ENCODE data around the gene PRSS36. TPM values are rescaled to one million over a fixed set of nuclear protein-coding genes. Genes with fewer than 3 reads are reported as not detected.

The PRSS36 gene
- total RNA-seq, 1 experiment from 2014 or later, result 1.3 TPM

DNA sequence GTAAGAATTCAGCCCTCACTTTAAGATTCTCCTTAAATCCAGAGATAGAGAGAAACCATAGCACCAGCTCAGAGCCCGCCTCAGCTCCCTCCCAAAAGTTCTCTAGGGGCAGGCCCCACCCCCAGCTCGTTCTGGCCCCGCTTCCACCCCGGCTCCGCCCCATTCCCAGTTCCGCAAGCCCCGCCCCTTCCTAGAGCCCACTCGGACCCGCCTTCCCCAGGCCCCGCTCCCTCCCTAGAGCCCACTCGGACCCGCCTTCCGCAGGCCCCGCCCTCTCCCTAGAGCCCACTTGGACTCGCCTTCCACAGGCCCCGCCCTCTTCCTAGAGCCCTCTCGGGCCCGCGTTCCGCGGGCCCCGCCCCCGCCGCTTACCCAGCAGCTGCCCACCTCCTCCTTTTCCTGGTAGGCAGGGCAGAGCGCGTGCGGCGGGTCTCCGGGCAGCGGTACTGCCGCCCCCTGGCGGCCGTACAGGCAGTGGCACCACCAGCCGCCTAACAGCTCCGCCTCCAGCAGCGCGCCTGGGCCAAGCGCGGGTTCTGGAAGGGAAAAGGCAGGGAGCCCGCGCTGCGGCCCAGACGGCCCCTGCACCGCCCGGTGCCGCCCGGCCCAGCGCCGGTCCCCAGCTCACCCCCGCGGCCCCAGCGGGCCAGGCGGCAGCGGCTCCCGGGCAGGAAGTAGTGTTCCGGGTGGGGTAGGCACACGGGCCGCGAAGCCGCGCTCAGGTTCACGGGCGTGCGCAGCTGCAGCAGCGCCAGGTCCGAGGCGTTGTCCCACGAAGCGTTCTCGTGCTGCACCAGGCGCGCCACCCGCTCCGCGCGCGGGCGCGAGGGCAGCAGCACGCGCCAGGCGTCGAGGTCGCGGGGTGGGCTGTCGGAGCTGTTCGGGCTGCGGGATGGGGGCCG, 7.5 kb downstream of the PRSS36 start (continued):
- TF ChIP-seq ZNF219 (CRISPR knock-in tag; IDR thresholded peaks at IDR 0.05; ENCODE audit: borderline replicate concordance) (0 out of 2 replicates have a peak, but pooled peaks have one; percentile 79), FOXK1 (CRISPR knock-in tag; IDR thresholded peaks at IDR 0.05) (peak; percentile 86; the same call in 1 of the 2 replicates), ZBTB21 (CRISPR knock-in tag; IDR thresholded peaks at IDR 0.05; ENCODE audit: borderline replicate concordance) (peak; percentile 46; the same call in 1 of the 2 replicates), PRDM15 (CRISPR knock-in tag; IDR thresholded peaks at IDR 0.05) (peak; percentile 69), ZNF138 (CRISPR knock-in tag; conservative IDR thresholded peaks at IDR 0.05) (no peak; the same call in 1 of the 2 replicates), HMGXB4 (CRISPR knock-in tag; IDR thresholded peaks at IDR 0.05) (peak; percentile 65), AR (CRISPR knock-in tag; IDR thresholded peaks at IDR 0.05) (no peak), ATF3 (CRISPR knock-in tag; conservative IDR thresholded peaks at IDR 0.05) (no peak), NR1H2 (CRISPR knock-in tag; IDR thresholded peaks at IDR 0.05) (no peak), CBFB (CRISPR knock-in tag; IDR thresholded peaks at IDR 0.05; ENCODE audit: low read depth) (no peak), FOXP1 (CRISPR knock-in tag; IDR thresholded peaks at IDR 0.05; ENCODE audit: borderline replicate concordance) (peak; percentile 98), ZNF263 (CRISPR knock-in tag; IDR thresholded peaks at IDR 0.05; ENCODE audit: low read depth) (peak; percentile 54; the same call in 1 of the 2 replicates), GTF2I (CRISPR knock-in tag; conservative IDR thresholded peaks at IDR 0.05) (no peak), IRF2 (CRISPR knock-in tag; IDR thresholded peaks at IDR 0.05; ENCODE audit: borderline replicate concordance, low read depth) (peak; percentile 79), ZBTB43 (CRISPR knock-in tag; IDR thresholded peaks at IDR 0.05) (peak; percentile 78; the same call in 1 of the 2 replicates), ZNF317 (CRISPR knock-in tag; IDR thresholded peaks at IDR 0.05; ENCODE audit: borderline replicate concordance, low read depth) (peak; percentile 64; the same call in 1 of the 2 replicates), ZNF396 (CRISPR knock-in tag; IDR thresholded peaks at IDR 0.05; ENCODE audit: borderline replicate concordance) (no peak), NFE2L1 (CRISPR knock-in tag; IDR thresholded peaks at IDR 0.05) (peak; percentile 86), E2F5 (CRISPR knock-in tag; IDR thresholded peaks at IDR 0.05) (peak; percentile 83)
- TF ChIP-seq, protein P1, sequence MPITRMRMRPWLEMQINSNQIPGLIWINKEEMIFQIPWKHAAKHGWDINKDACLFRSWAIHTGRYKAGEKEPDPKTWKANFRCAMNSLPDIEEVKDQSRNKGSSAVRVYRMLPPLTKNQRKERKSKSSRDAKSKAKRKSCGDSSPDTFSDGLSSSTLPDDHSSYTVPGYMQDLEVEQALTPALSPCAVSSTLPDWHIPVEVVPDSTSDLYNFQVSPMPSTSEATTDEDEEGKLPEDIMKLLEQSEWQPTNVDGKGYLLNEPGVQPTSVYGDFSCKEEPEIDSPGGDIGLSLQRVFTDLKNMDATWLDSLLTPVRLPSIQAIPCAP (CRISPR knock-in tag; IDR thresholded peaks at IDR 0.05), result peak; percentile 96
- TF ChIP-seq, protein P2, sequence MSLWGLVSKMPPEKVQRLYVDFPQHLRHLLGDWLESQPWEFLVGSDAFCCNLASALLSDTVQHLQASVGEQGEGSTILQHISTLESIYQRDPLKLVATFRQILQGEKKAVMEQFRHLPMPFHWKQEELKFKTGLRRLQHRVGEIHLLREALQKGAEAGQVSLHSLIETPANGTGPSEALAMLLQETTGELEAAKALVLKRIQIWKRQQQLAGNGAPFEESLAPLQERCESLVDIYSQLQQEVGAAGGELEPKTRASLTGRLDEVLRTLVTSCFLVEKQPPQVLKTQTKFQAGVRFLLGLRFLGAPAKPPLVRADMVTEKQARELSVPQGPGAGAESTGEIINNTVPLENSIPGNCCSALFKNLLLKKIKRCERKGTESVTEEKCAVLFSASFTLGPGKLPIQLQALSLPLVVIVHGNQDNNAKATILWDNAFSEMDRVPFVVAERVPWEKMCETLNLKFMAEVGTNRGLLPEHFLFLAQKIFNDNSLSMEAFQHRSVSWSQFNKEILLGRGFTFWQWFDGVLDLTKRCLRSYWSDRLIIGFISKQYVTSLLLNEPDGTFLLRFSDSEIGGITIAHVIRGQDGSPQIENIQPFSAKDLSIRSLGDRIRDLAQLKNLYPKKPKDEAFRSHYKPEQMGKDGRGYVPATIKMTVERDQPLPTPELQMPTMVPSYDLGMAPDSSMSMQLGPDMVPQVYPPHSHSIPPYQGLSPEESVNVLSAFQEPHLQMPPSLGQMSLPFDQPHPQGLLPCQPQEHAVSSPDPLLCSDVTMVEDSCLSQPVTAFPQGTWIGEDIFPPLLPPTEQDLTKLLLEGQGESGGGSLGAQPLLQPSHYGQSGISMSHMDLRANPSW (CRISPR knock-in tag; conservative IDR thresholded peaks at IDR 0.05; ENCODE audit: low read depth), result 0 out of 2 replicates have a peak, but pooled peaks have one; percentile 79
- TF ChIP-seq, protein P3, sequence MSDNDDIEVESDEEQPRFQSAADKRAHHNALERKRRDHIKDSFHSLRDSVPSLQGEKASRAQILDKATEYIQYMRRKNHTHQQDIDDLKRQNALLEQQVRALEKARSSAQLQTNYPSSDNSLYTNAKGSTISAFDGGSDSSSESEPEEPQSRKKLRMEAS (CRISPR knock-in tag; IDR thresholded peaks at IDR 0.05), result peak; percentile 92
